SK-N-SH (cell line): ENCODE measurements around the gene HHAT. TPM values are rescaled to one million over a fixed set of nuclear protein-coding genes. Genes with fewer than 3 reads are reported as not detected.
A peak's percentile ranks its signal among the peaks of the same experiment; 100 is the strongest.

Experiments
- CTCF ChIA-PET: fragments of 300-600, 350-600 bp; formaldehyde crosslinking; extraction: SDS; loops from one replicate; lab custom pipeline; 2021; lab: Yijun Ruan, JAX
- POLR2A ChIA-PET: fragments of 350-600 bp; sonication (Branson Sonifier 250); formaldehyde crosslinking; extraction: SDS; loops from one replicate; lab custom pipeline; 2020; ENCODE audit warnings: antibody characterized with exemption, inconsistent platforms; lab: Yijun Ruan, JAX
- DNase-seq: peaks from one replicate; pipeline ENCODE4 v3.0.0; 2012
- H2AFZ ChIP-seq: fragments of 200-600 bp; sonication (generic); 2 replicates; pipeline ENCODE4 v1.8.1; 2016; ENCODE audit warnings: antibody characterized with exemption, mild to moderate bottlenecking, low read depth
- H3F3A ChIP-seq: fragments of 200-600 bp; sonication (generic); replicated peaks from 2 replicates; pipeline ENCODE3; 2016; ENCODE audit warnings: antibody characterized with exemption, mild to moderate bottlenecking; ENCODE audit not compliant: insufficient read depth
- H3K27ac ChIP-seq, 2 experiments: fragments of 200-500 bp in 1 of 2; fragments of 200-600 bp in 1 of 2; sonication (Bioruptor generic) in 1 of 2; sonication (generic), shearing (Covaris generic) in 1 of 2; 2 replicates each; pipeline versions ENCODE4 v1.5.1 to v1.6.1; 2014 to 2016; ENCODE audit warnings: low read depth in 2 of 2, inconsistent platforms in 1 of 2, low read length in 1 of 2, mild to moderate bottlenecking in 1 of 2, mixed read lengths in 1 of 2
- H3K27me3 ChIP-seq: fragments of 200-600 bp; sonication (generic), shearing (Covaris generic); 2 replicates; pipeline ENCODE4 v1.6.1; 2016; ENCODE audit warnings: mixed run types; ENCODE audit not compliant: insufficient read depth
- H3K36me3 ChIP-seq, 2 experiments: fragments of 200-500 bp in 1 of 2; fragments of 200-600 bp in 1 of 2; sonication (Bioruptor generic) in 1 of 2; sonication (generic) in 1 of 2; replicated peaks in 1 of 2; 2 replicates each; pipeline versions ENCODE3 to v1.5.1; 2014 to 2016; ENCODE audit warnings: low read length in 1 of 2, mild to moderate bottlenecking in 1 of 2; ENCODE audit not compliant: insufficient read depth in 2 of 2, control insufficient read depth in 1 of 2
- H3K4me1 ChIP-seq, 2 experiments: fragments of 200-500 bp in 1 of 2; fragments of 200-600 bp in 1 of 2; sonication (Bioruptor generic) in 1 of 2; sonication (generic), shearing (Covaris generic) in 1 of 2; 2 replicates each; pipeline versions ENCODE4 v1.5.1 to v1.6.1; 2014 to 2016; ENCODE audit warnings: low read depth in 1 of 2, low read length in 1 of 2, mixed run types in 1 of 2; ENCODE audit not compliant: insufficient read depth in 2 of 2, control insufficient read depth in 1 of 2
- H3K4me2 ChIP-seq: fragments of 200-600 bp; sonication (generic), shearing (Covaris generic); 2 replicates; pipeline ENCODE4 v1.6.1; 2017; ENCODE audit warnings: mixed run types
- H3K4me3 ChIP-seq, 2 experiments: fragments of 200-500 bp in 1 of 2; fragments of 200-600 bp in 1 of 2; sonication (Bioruptor generic) in 1 of 2; sonication (generic), shearing (Covaris generic) in 1 of 2; 2 replicates each; pipeline versions ENCODE4 v1.5.1 to v1.8.1; 2014 to 2016; ENCODE audit warnings: low read depth in 2 of 2, inconsistent platforms in 1 of 2, low read length in 1 of 2, mild to moderate bottlenecking in 1 of 2, mixed read lengths in 1 of 2, moderate library complexity in 1 of 2
- H3K79me2 ChIP-seq: fragments of 200-600 bp; sonication (generic); 2 replicates; pipeline ENCODE4 v1.8.1; 2017; ENCODE audit warnings: mild to moderate bottlenecking; ENCODE audit not compliant: insufficient read depth
- H3K9ac ChIP-seq: fragments of 200-600 bp; sonication (generic); 2 replicates; pipeline ENCODE4 v1.6.1; 2017; ENCODE audit warnings: mixed run types
- H3K9me2 ChIP-seq: fragments of 200-600 bp; sonication (generic); 2 replicates; pipeline ENCODE4 v1.6.1; 2017; ENCODE audit warnings: mixed run types
- H3K9me3 ChIP-seq: fragments of 200-600 bp; sonication (generic); 2 replicates; pipeline ENCODE4 v1.6.1; 2017; ENCODE audit warnings: mixed run types, mild to moderate bottlenecking, moderate library complexity
- H4K20me1 ChIP-seq: fragments of 200-600 bp; sonication (generic); 2 replicates; pipeline ENCODE4 v1.6.1; 2017; ENCODE audit warnings: mild to moderate bottlenecking, mixed run types; ENCODE audit not compliant: insufficient read depth
- CHD2 ChIP-seq: fragments of 150-350 bp; IDR thresholded peaks from 2 replicates; pipeline ENCODE4 v1.6.1; 2018; ENCODE audit warnings: low read length; ENCODE audit not compliant: partially characterized antibody
- CTCF ChIP-seq: fragments of 200-600 bp; sonication (generic); IDR thresholded peaks from 2 replicates; pipeline ENCODE4 v1.6.1; 2017; ENCODE audit warnings: antibody characterized with exemption, mild to moderate bottlenecking, moderate library complexity
- EP300 ChIP-seq, 2 experiments: IDR thresholded peaks; 2 replicates each; pipeline versions ENCODE4 v1.4.0 to v1.6.1; 2012; ENCODE audit warnings: borderline replicate concordance in 1 of 2, low read depth in 1 of 2, low read length in 1 of 2
- FOSL2 ChIP-seq: IDR thresholded peaks from 2 replicates; pipeline ENCODE4 v1.4.0; 2012; ENCODE audit warnings: low read depth, mild to moderate bottlenecking, moderate library complexity, borderline replicate concordance
- FOXJ3 ChIP-seq: sonication (generic); formaldehyde crosslinking; IDR thresholded peaks from 2 replicates; pipeline ENCODE4 v1.5.1; 2020; ENCODE audit warnings: mild to moderate bottlenecking, missing genetic modification reagents
- FOXM1 ChIP-seq: IDR thresholded peaks from 2 replicates; pipeline ENCODE4 v1.4.0; 2012; ENCODE audit warnings: low read depth, mild to moderate bottlenecking
- GABPA ChIP-seq: IDR thresholded peaks from 2 replicates; pipeline ENCODE4 v1.4.0; 2012; ENCODE audit warnings: low read depth, mild to moderate bottlenecking
- IRF3 ChIP-seq: fragments of 150-350 bp; IDR thresholded peaks from 2 replicates; pipeline ENCODE4 v1.6.1; 2016; ENCODE audit warnings: mild to moderate bottlenecking, low read depth, low read length
- JUND ChIP-seq: IDR thresholded peaks from 2 replicates; pipeline ENCODE4 v1.4.0; 2012
- MEF2A ChIP-seq: IDR thresholded peaks from 2 replicates; pipeline ENCODE4 v1.4.0; 2012; ENCODE audit warnings: low read depth, borderline replicate concordance
- MXI1 ChIP-seq: IDR thresholded peaks from 2 replicates; pipeline ENCODE4 v1.6.1; 2012; ENCODE audit warnings: mild to moderate bottlenecking, low read depth, low read length, improper control_type of control experiment
- NFIC ChIP-seq: IDR thresholded peaks from 2 replicates; pipeline ENCODE4 v1.4.0; 2012; ENCODE audit warnings: borderline replicate concordance
- NRF1 ChIP-seq: IDR thresholded peaks from 2 replicates; pipeline ENCODE4 v1.6.1; 2012; ENCODE audit warnings: low read depth, mild to moderate bottlenecking, low read length
- PBX3 ChIP-seq: IDR thresholded peaks from 2 replicates; pipeline ENCODE4; 2012
- RCOR1 ChIP-seq: fragments of 150-350 bp; IDR thresholded peaks from 2 replicates; pipeline ENCODE4 v1.6.1; 2017; ENCODE audit warnings: antibody characterized with exemption, low read length
- REST ChIP-seq: IDR thresholded peaks from 2 replicates; pipeline ENCODE4 v1.6.1; 2012; ENCODE audit warnings: mild to moderate bottlenecking, low read depth, low read length, moderate library complexity
- RFX5 ChIP-seq: IDR thresholded peaks from 2 replicates; pipeline ENCODE4 v1.6.1; 2012; ENCODE audit warnings: mild to moderate bottlenecking, improper control_type of control experiment, low read length
- RXRA ChIP-seq: IDR thresholded peaks from 2 replicates; pipeline ENCODE4 v1.4.0; 2012; ENCODE audit warnings: low read depth, mild to moderate bottlenecking, borderline replicate concordance
- SIN3A ChIP-seq: IDR thresholded peaks from 2 replicates; pipeline ENCODE4 v1.6.1; 2012; ENCODE audit warnings: low read depth, mild to moderate bottlenecking, low read length, moderate library complexity, borderline replicate concordance
- SMC3 ChIP-seq: IDR thresholded peaks from 2 replicates; pipeline ENCODE4 v1.6.1; 2012; ENCODE audit warnings: low read depth, low read length, improper control_type of control experiment
- TAF1 ChIP-seq: IDR thresholded peaks from 2 replicates; pipeline ENCODE4 v1.6.1; 2012; ENCODE audit warnings: low read depth, mild to moderate bottlenecking, low read length, moderate library complexity, borderline replicate concordance
- USF1 ChIP-seq: IDR thresholded peaks from 2 replicates; pipeline ENCODE4 v1.4.0; 2012; ENCODE audit warnings: low read depth, borderline replicate concordance
- USF2 ChIP-seq: fragments of 150-350 bp; IDR thresholded peaks from 2 replicates; pipeline ENCODE4 v1.6.1; 2017; ENCODE audit warnings: antibody characterized with exemption, low read length, low read depth, borderline replicate concordance
- YY1 ChIP-seq: IDR thresholded peaks from 2 replicates; pipeline ENCODE4 v1.4.0; 2012; ENCODE audit warnings: low read depth, mild to moderate bottlenecking
- WGBS: methylation state at CpG from one replicate; pipeline ENCODE4 v1.1.6; 2017; ENCODE audit warnings: low lambda C conversion rate; 5-methylcytosine and 5-hydroxymethylcytosine counted together
- polyA plus RNA-seq, 3 experiments: library from polyadenylated mRNA; depleted of rRNA; stranded (reverse); fragments of >200 nt; gene quantifications; 2 replicates each; pipeline ENCODE4 v1.2.3, GENCODE V29; 2012

Gene HHAT
- polyA plus RNA-seq, 1 of the 3 experiments (the other 2 are of a cell fraction): 8.1 TPM

DNA sequence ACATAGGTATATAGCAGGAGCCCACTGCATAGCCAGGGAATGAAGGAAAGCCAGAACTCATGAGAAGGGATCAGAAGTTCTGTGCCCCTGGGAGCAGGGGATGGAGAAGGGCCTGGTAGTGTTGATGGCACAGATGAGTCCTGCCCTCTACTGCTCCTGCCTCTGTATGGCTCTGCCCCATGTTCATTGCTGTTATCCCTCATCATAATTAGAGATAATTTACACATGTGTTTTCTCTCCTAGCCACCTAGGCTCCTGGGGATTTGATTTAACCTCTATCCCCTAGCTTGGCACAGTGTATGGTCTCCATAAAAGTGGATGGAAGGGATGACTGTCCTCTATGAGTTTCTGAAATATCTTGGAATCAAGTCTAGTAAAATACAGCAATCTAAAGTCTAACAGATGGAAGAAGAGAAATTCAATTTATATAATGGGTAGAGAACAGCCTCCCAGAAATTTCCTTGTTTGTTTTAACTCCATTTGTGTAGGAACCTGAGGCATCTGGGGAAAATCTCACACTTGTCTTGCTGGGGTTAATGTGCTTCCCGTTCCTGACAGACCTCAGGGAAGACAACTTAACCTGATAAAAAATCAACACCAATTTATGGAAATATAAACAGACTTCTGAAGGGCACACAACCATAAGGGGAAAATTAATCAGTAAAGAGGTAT lies 393.8 kb downstream of the HHAT start:
- Histone ChIP-seq H3K4me3 (no peak overlapping the region), H3K27me3 (no peaks in the 10 kb centered on the region), H3K36me3 (no peaks in the 10 kb centered on the region), H3K9ac (no peak overlapping the region), H3K4me2 (no peak overlapping the region), H3K4me1 (peaks cover 0 to 27% of the 10 kb centered on the region in 2 experiments; a peak in 2 of 4 replicates), H3F3A (no peaks in the 10 kb centered on the region), H2AFZ (no peak overlapping the region), H3K27ac (peak overlapping the region in 1 of 2 experiments; percentile 92; a peak in 2 of 4 replicates), H3K9me2 (no peaks in the 10 kb centered on the region), H3K9me3 (no peaks in the 10 kb centered on the region), H3K79me2 (no peaks in the 10 kb centered on the region), H4K20me1 (no peaks in the 10 kb centered on the region)
- peak; percentile 50 for DNase-seq
- CTCF ChIA-PET: interaction anchor here (0.8 to 2.9 kb wide), 6 partner anchors 59 to 413 kb away, joined by 3 to 11 read pairs (median 5); partner anchors contain the start of gene KCNH1
- WGBS: 0% methylated on average over 1 of the region's 1 CpG
- POLR2A ChIA-PET: interaction anchor here (1.2 to 1.6 kb wide), 2 partner anchors 59 to 412 kb away, joined by 4 read pairs; partner anchors contain the start of gene KCNH1
- TF ChIP-seq EP300 (IDR thresholded peaks at IDR 0.05; ENCODE audit: borderline replicate concordance in 1 of 2, low read depth in 1 of 2, low read length in 1 of 2) (peak in 1 of 2 experiments; percentile 88; a peak in 2 of 4 replicates), MXI1 (peak; percentile 42; the same call in 1 of the 2 replicates), FOXJ3 (CRISPR knock-in tag) (peak; percentile 72), SIN3A (no peak), YY1 (no peak), CTCF (no peak), RCOR1 (peak; percentile 72; the same call in 1 of the 2 replicates), PBX3 (no peak), GABPA (no peak), FOXM1 (no peak), IRF3 (no peak), USF2 (no peak), USF1 (no peak), RFX5 (no peak), NFIC (no peak), SMC3 (peak; percentile 17; the same call in 1 of the 2 replicates), NRF1 (no peak), TAF1 (no peak), RXRA (no peak), REST (no peak), JUND (no peak), FOSL2 (no peak), MEF2A (no peak), CHD2 (no peak)
